Stomach (tissue), 4 donors: Measurements from ENCODE around the gene GDF7.

Experiments used
- EP300 ChIP-seq: sonication (generic); formaldehyde crosslinking; IDR thresholded peaks from one replicate; pipeline ENCODE4 v1.6.1; 2017; ENCODE audit warnings: antibody characterized with exemption
- POLR2A ChIP-seq, 4 donors: fragments of 450-650 bp; IDR thresholded peaks; one replicate each; pipeline ENCODE4 v1.6.1; 2016; ENCODE audit warnings: antibody characterized with exemption in 4 of 4, control low read depth in 2 of 4, mild to moderate bottlenecking in 1 of 4, moderate library complexity in 1 of 4
- POLR2AphosphoS5 ChIP-seq, 3 donors: sonication (generic); formaldehyde crosslinking; IDR thresholded peaks; one replicate each; pipeline ENCODE4 v1.6.1; 2016; ENCODE audit warnings: antibody characterized with exemption in 3 of 3
- TF ChIP-seq, protein P1 (sequence below), 7 experiments: fragments of 450-650 bp in 4 of 7; fragments of 200-600 bp in 3 of 7; sonication (generic) in 3 of 7; IDR thresholded peaks; one replicate each; pipeline ENCODE4 v1.5.1; 2016 to 2019; ENCODE audit warnings: antibody characterized with exemption in 7 of 7, control low read depth in 2 of 7, mild to moderate bottlenecking in 1 of 7

GRCh38 chr2:20704886-20705285 lies 37.9 kb downstream of the GDF7 start:
- TF ChIP-seq POLR2A (IDR thresholded peaks at IDR 0.05) (no peak), POLR2AphosphoS5 (IDR thresholded peaks at IDR 0.05) (no peak), EP300 (no peak)
- TF ChIP-seq, protein P1, sequence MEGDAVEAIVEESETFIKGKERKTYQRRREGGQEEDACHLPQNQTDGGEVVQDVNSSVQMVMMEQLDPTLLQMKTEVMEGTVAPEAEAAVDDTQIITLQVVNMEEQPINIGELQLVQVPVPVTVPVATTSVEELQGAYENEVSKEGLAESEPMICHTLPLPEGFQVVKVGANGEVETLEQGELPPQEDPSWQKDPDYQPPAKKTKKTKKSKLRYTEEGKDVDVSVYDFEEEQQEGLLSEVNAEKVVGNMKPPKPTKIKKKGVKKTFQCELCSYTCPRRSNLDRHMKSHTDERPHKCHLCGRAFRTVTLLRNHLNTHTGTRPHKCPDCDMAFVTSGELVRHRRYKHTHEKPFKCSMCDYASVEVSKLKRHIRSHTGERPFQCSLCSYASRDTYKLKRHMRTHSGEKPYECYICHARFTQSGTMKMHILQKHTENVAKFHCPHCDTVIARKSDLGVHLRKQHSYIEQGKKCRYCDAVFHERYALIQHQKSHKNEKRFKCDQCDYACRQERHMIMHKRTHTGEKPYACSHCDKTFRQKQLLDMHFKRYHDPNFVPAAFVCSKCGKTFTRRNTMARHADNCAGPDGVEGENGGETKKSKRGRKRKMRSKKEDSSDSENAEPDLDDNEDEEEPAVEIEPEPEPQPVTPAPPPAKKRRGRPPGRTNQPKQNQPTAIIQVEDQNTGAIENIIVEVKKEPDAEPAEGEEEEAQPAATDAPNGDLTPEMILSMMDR (IDR thresholded peaks at IDR 0.05), result no peak
